HEK293 (cell line): Measurements from ENCODE around the gene NAALADL2.

ENCODE experiments used
- CTCF ChIA-PET: fragments of 350-600 bp; formaldehyde crosslinking; extraction: SDS; loops from one replicate; lab custom pipeline; 2021; ENCODE audit warnings: antibody characterized with exemption; lab: Yijun Ruan, JAX
- POLR2A ChIA-PET: fragments of 300-600 bp; formaldehyde crosslinking; extraction: SDS; loops from one replicate; lab custom pipeline; 2020; ENCODE audit warnings: antibody characterized with exemption, inconsistent platforms; lab: Yijun Ruan, JAX
- H3K27ac ChIP-seq: fragments of 200-500 bp; sonication (Bioruptor generic); 2 replicates; pipeline ENCODE4 v1.5.1; 2014; ENCODE audit warnings: low read depth, low read length, control low read depth, inconsistent platforms; ENCODE audit errors: extremely low read depth
- H3K36me3 ChIP-seq, 2 experiments: fragments of 200-500 bp in 1 of 2; sonication (Bioruptor generic) in 1 of 2; 1 replicate in 1 of 2; 2 replicates in 1 of 2; pipeline ENCODE4 v1.5.1; 2014 to 2017; ENCODE audit warnings: inconsistent platforms in 2 of 2, low read length in 2 of 2; ENCODE audit not compliant: control insufficient read depth in 2 of 2, insufficient read depth in 1 of 2
- H3K4me1 ChIP-seq: fragments of 200-500 bp; sonication (Bioruptor generic); 2 replicates; pipeline ENCODE4 v1.5.1; 2014; ENCODE audit warnings: mild to moderate bottlenecking, low read length, inconsistent platforms; ENCODE audit not compliant: control insufficient read depth, insufficient read depth
- H3K4me3 ChIP-seq: 2 replicates; pipeline ENCODE4 v1.5.1; 2011; ENCODE audit warnings: low read depth, mild to moderate bottlenecking, control low read depth, low read length, moderate library complexity
- H3K9me3 ChIP-seq: fragments of 200-500 bp; sonication (Bioruptor generic); 2 replicates; pipeline ENCODE4 v1.5.1; 2014; ENCODE audit warnings: low read depth, low read length, inconsistent platforms; ENCODE audit not compliant: control insufficient read depth, insufficient read depth
- FEZF1 ChIP-seq: fragments of 450-650 bp; formaldehyde crosslinking; IDR thresholded peaks from 2 replicates; pipeline ENCODE4 v1.5.1; 2016; ENCODE audit warnings: missing biosample characterization, missing genetic modification characterization
- GFI1B ChIP-seq: fragments of 450-650 bp; formaldehyde crosslinking; IDR thresholded peaks from 2 replicates; pipeline ENCODE4 v1.5.1; 2016; ENCODE audit warnings: missing biosample characterization, missing genetic modification characterization
- KLF10 ChIP-seq: fragments of 450-650 bp; IDR thresholded peaks from 2 replicates; pipeline ENCODE4 v1.5.1; 2018; ENCODE audit warnings: missing biosample characterization, mild to moderate bottlenecking, missing genetic modification characterization
- MZF1 ChIP-seq: fragments of 450-650 bp; formaldehyde crosslinking; IDR thresholded peaks from 2 replicates; pipeline ENCODE4 v1.5.1; 2017; ENCODE audit warnings: missing biosample characterization, missing genetic modification characterization, borderline replicate concordance
- OSR2 ChIP-seq: fragments of 450-650 bp; formaldehyde crosslinking; IDR thresholded peaks from 2 replicates; pipeline ENCODE4 v1.5.1; 2016; ENCODE audit warnings: missing biosample characterization, missing genetic modification characterization
- REPIN1 ChIP-seq: fragments of 450-650 bp; formaldehyde crosslinking; IDR thresholded peaks from 2 replicates; pipeline ENCODE4 v1.5.1; 2017; ENCODE audit warnings: missing biosample characterization, missing genetic modification characterization, low read depth
- ZBTB20 ChIP-seq: fragments of 450-650 bp; formaldehyde crosslinking; IDR thresholded peaks from 2 replicates; pipeline ENCODE4 v1.5.1; 2016; ENCODE audit warnings: missing biosample characterization, missing genetic modification characterization
- ZFHX2 ChIP-seq: fragments of 450-650 bp; formaldehyde crosslinking; conservative IDR thresholded peaks from 2 replicates; pipeline ENCODE4 v1.5.1; 2016; ENCODE audit warnings: missing biosample characterization, missing genetic modification characterization
- ZNF138 ChIP-seq: fragments of 450-650 bp; formaldehyde crosslinking; IDR thresholded peaks from 2 replicates; pipeline ENCODE4 v1.5.1; 2016; ENCODE audit warnings: missing biosample characterization, missing genetic modification characterization, borderline replicate concordance
- ZNF248 ChIP-seq: fragments of 450-650 bp; formaldehyde crosslinking; IDR thresholded peaks from 2 replicates; pipeline ENCODE4 v1.5.1; 2017; ENCODE audit warnings: missing biosample characterization, missing genetic modification characterization
- ZNF518A ChIP-seq: fragments of 450-650 bp; formaldehyde crosslinking; conservative IDR thresholded peaks from 2 replicates; pipeline ENCODE4 v1.5.1; 2016; ENCODE audit warnings: low read depth, missing biosample characterization, missing genetic modification characterization
- ZNF621 ChIP-seq: fragments of 450-650 bp; formaldehyde crosslinking; IDR thresholded peaks from 2 replicates; pipeline ENCODE4 v1.5.1; 2017; ENCODE audit warnings: missing biosample characterization, missing genetic modification characterization
- ZNF639 ChIP-seq: fragments of 450-650 bp; formaldehyde crosslinking; IDR thresholded peaks from 2 replicates; pipeline ENCODE4 v1.5.1; 2016; ENCODE audit warnings: missing biosample characterization, missing genetic modification characterization
- ZNF670 ChIP-seq: fragments of 450-650 bp; formaldehyde crosslinking; IDR thresholded peaks from 2 replicates; pipeline ENCODE4 v1.5.1; 2016; ENCODE audit warnings: missing biosample characterization, missing genetic modification characterization, low read depth
- ZNF776 ChIP-seq: fragments of 450-650 bp; formaldehyde crosslinking; IDR thresholded peaks from 2 replicates; pipeline ENCODE4 v1.5.0; 2017; ENCODE audit warnings: missing biosample characterization, missing genetic modification characterization, borderline replicate concordance
- ZSCAN23 ChIP-seq: fragments of 450-650 bp; formaldehyde crosslinking; IDR thresholded peaks from 2 replicates; pipeline ENCODE4 v1.5.1; 2016; ENCODE audit warnings: missing biosample characterization, missing genetic modification characterization
- TF ChIP-seq, protein P1 (sequence below): fragments of 450-650 bp; formaldehyde crosslinking; IDR thresholded peaks from 2 replicates; pipeline ENCODE4 v1.5.1; 2016; ENCODE audit warnings: missing biosample characterization, missing genetic modification characterization
- TF ChIP-seq, protein P2 (sequence below): fragments of 450-650 bp; formaldehyde crosslinking; IDR thresholded peaks from 2 replicates; pipeline ENCODE4 v1.5.1; 2017; ENCODE audit warnings: missing biosample characterization, missing genetic modification characterization
- TF ChIP-seq, protein P3 (sequence below): fragments of 450-650 bp; formaldehyde crosslinking; IDR thresholded peaks from 2 replicates; pipeline ENCODE4 v1.5.1; 2016; ENCODE audit warnings: missing biosample characterization, missing genetic modification characterization
- TF ChIP-seq, protein P4 (sequence below): fragments of 450-650 bp; formaldehyde crosslinking; IDR thresholded peaks from 2 replicates; pipeline ENCODE4 v1.5.1; 2016; ENCODE audit warnings: missing biosample characterization, missing genetic modification characterization
- TF ChIP-seq, protein P5 (sequence below): fragments of 450-650 bp; formaldehyde crosslinking; IDR thresholded peaks from 2 replicates; pipeline ENCODE4 v1.5.1; 2016; ENCODE audit warnings: missing biosample characterization, missing genetic modification characterization

The NAALADL2 gene

DNA sequence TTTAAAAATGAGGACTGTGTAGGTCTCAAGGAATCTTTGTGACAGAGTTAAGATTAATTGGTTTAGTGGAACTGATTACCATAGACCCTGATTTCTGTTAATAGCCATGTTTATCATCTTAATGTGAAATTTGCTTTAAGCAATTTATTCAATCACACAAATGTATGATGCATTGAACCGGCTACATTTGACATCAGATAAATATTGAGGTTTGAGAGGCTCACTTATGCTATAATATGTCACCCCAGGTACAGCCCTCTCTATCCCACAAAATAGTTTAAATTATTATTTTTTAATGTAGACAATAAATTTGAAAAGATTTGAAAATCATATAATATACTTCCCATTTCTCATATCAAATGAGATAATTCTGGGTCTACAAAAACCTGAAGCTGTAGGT lies 413.3 kb downstream of the NAALADL2 start:
- H3K4me3 ChIP-seq = no peak overlapping the region
- no peaks in the 10 kb centered on the region for H3K36me3 ChIP-seq
- ChIA-PET CTCF (no interaction called here), POLR2A (no interaction called here)
- H3K27ac ChIP-seq = no peak overlapping the region
- TF ChIP-seq, protein P1, sequence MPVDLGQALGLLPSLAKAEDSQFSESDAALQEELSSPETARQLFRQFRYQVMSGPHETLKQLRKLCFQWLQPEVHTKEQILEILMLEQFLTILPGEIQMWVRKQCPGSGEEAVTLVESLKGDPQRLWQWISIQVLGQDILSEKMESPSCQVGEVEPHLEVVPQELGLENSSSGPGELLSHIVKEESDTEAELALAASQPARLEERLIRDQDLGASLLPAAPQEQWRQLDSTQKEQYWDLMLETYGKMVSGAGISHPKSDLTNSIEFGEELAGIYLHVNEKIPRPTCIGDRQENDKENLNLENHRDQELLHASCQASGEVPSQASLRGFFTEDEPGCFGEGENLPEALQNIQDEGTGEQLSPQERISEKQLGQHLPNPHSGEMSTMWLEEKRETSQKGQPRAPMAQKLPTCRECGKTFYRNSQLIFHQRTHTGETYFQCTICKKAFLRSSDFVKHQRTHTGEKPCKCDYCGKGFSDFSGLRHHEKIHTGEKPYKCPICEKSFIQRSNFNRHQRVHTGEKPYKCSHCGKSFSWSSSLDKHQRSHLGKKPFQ (tag by site-specific recombination) = no peak
- TF ChIP-seq ZNF138 (tag by site-specific recombination) (no peak), ZNF776 (tag by site-specific recombination) (no peak), ZNF248 (tag by site-specific recombination) (no peak), ZBTB20 (tag by site-specific recombination) (no peak), ZNF670 (tag by site-specific recombination) (no peak)
- TF ChIP-seq, protein P2, sequence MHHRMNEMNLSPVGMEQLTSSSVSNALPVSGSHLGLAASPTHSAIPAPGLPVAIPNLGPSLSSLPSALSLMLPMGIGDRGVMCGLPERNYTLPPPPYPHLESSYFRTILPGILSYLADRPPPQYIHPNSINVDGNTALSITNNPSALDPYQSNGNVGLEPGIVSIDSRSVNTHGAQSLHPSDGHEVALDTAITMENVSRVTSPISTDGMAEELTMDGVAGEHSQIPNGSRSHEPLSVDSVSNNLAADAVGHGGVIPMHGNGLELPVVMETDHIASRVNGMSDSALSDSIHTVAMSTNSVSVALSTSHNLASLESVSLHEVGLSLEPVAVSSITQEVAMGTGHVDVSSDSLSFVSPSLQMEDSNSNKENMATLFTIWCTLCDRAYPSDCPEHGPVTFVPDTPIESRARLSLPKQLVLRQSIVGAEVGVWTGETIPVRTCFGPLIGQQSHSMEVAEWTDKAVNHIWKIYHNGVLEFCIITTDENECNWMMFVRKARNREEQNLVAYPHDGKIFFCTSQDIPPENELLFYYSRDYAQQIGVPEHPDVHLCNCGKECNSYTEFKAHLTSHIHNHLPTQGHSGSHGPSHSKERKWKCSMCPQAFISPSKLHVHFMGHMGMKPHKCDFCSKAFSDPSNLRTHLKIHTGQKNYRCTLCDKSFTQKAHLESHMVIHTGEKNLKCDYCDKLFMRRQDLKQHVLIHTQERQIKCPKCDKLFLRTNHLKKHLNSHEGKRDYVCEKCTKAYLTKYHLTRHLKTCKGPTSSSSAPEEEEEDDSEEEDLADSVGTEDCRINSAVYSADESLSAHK (tag by site-specific recombination) = no peak
- TF ChIP-seq, protein P3, sequence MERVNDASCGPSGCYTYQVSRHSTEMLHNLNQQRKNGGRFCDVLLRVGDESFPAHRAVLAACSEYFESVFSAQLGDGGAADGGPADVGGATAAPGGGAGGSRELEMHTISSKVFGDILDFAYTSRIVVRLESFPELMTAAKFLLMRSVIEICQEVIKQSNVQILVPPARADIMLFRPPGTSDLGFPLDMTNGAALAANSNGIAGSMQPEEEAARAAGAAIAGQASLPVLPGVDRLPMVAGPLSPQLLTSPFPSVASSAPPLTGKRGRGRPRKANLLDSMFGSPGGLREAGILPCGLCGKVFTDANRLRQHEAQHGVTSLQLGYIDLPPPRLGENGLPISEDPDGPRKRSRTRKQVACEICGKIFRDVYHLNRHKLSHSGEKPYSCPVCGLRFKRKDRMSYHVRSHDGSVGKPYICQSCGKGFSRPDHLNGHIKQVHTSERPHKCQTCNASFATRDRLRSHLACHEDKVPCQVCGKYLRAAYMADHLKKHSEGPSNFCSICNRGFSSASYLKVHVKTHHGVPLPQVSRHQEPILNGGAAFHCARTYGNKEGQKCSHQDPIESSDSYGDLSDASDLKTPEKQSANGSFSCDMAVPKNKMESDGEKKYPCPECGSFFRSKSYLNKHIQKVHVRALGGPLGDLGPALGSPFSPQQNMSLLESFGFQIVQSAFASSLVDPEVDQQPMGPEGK = no peak
- TF ChIP-seq, protein P4, sequence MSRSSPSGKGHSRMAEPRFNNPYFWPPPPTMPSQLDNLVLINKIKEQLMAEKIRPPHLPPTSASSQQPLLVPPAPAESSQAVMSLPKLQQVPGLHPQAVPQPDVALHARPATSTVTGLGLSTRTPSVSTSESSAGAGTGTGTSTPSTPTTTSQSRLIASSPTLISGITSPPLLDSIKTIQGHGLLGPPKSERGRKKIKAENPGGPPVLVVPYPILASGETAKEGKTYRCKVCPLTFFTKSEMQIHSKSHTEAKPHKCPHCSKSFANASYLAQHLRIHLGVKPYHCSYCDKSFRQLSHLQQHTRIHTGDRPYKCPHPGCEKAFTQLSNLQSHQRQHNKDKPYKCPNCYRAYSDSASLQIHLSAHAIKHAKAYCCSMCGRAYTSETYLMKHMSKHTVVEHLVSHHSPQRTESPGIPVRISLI (tag by site-specific recombination) = no peak
- no peaks in the 10 kb centered on the region for H3K9me3 ChIP-seq
- H3K4me1 ChIP-seq = peaks cover 7% of the 10 kb centered on the region; the same call in 1 of the 2 replicates

DNA sequence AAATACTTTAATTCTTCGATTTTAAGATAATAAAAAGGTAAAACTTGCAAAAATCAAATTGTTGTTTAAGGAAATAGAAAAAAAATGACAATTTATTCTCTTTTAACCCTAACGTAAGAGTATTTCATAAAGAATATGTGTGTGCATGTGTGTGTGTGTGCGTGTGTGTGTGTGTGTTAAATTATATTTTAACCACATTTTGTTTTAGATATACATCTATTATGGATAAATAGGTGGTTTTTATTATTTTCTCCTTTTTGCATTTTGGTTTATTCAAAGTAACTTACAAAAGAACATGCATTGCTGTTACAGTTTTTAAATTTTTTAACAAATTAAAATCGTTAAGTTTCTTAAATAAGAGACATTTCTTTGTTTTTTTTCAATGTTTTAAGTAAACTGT lies 414.4 kb downstream of the NAALADL2 start:
- ChIA-PET CTCF (no interaction called here), POLR2A (no interaction called here)
- no peaks in the 10 kb centered on the region for H3K9me3 ChIP-seq
- H3K4me3 ChIP-seq = no peak overlapping the region
- H3K27ac ChIP-seq = no peak overlapping the region
- no peaks in the 10 kb centered on the region for H3K36me3 ChIP-seq
- H3K4me1 ChIP-seq = peaks cover 7% of the 10 kb centered on the region; the same call in 1 of the 2 replicates
- TF ChIP-seq FEZF1 = no peak
- TF ChIP-seq REPIN1 = no peak
- no peak for TF ChIP-seq MZF1 (tag by site-specific recombination)
- TF ChIP-seq ZNF518A = no peak
- TF ChIP-seq GFI1B (tag by site-specific recombination) = no peak
- no peak for TF ChIP-seq ZNF621
- TF ChIP-seq OSR2 (tag by site-specific recombination) = no peak
- TF ChIP-seq KLF10 = no peak
- no peak for TF ChIP-seq ZSCAN23
- no peak for TF ChIP-seq ZFHX2 (tag by site-specific recombination)
- no peak for TF ChIP-seq ZNF639 (tag by site-specific recombination)
- TF ChIP-seq, protein P5, sequence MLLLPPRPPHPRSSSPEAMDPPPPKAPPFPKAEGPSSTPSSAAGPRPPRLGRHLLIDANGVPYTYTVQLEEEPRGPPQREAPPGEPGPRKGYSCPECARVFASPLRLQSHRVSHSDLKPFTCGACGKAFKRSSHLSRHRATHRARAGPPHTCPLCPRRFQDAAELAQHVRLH (tag by site-specific recombination) = no peak
